ENCODE results near the gene RXRA.

GRCh38 chr9:134289241-134289875, 36.9 kb upstream of the RXRA start:
- TF ChIP-seq POLR2A (IDR thresholded peaks at IDR 0.05), result no peak
- TF ChIP-seq, protein P1, sequence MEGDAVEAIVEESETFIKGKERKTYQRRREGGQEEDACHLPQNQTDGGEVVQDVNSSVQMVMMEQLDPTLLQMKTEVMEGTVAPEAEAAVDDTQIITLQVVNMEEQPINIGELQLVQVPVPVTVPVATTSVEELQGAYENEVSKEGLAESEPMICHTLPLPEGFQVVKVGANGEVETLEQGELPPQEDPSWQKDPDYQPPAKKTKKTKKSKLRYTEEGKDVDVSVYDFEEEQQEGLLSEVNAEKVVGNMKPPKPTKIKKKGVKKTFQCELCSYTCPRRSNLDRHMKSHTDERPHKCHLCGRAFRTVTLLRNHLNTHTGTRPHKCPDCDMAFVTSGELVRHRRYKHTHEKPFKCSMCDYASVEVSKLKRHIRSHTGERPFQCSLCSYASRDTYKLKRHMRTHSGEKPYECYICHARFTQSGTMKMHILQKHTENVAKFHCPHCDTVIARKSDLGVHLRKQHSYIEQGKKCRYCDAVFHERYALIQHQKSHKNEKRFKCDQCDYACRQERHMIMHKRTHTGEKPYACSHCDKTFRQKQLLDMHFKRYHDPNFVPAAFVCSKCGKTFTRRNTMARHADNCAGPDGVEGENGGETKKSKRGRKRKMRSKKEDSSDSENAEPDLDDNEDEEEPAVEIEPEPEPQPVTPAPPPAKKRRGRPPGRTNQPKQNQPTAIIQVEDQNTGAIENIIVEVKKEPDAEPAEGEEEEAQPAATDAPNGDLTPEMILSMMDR (IDR thresholded peaks at IDR 0.05), result no peak
